Neural cell (in vitro differentiated cells): ENCODE data around the gene INPP5A. TPM values are rescaled to one million over a fixed set of nuclear protein-coding genes. Genes with fewer than 3 reads are reported as not detected.

ENCODE experiments used
- H2AFZ ChIP-seq: fragments of 200-600, 300-800 bp; sonication (generic), shearing (Covaris generic); 2 replicates; pipeline ENCODE4 v1.6.0; 2014; ENCODE audit warnings: low read depth, mild to moderate bottlenecking, antibody characterized with exemption, low read length, moderate library complexity
- H3F3A ChIP-seq: fragments of 200-600 bp; shearing (Covaris generic); 2 replicates; pipeline ENCODE4 v1.6.1; 2016; ENCODE audit warnings: mild to moderate bottlenecking, moderate library complexity, mixed read lengths, antibody characterized with exemption, low read length; ENCODE audit not compliant: insufficient read depth, poor library complexity, severe bottlenecking
- H3K27ac ChIP-seq: fragments of 200-600, 300-800 bp; sonication (generic), shearing (Covaris generic); 2 replicates; pipeline ENCODE4 v1.5.1; 2014; ENCODE audit warnings: mild to moderate bottlenecking, low read length, moderate library complexity
- H3K27me3 ChIP-seq: fragments of 300-800, 200-600 bp; sonication (generic), shearing (Covaris generic); 2 replicates; pipeline ENCODE4 v1.6.0; 2014; ENCODE audit warnings: mild to moderate bottlenecking, low read depth, low read length, moderate library complexity; ENCODE audit not compliant: insufficient read depth
- H3K36me3 ChIP-seq: fragments of 300-800, 200-600 bp; sonication (generic), shearing (Covaris generic); 2 replicates; pipeline ENCODE4 v1.5.1; 2014; ENCODE audit warnings: mild to moderate bottlenecking, antibody characterized with exemption, low read length, moderate library complexity; ENCODE audit not compliant: insufficient read depth
- H3K4me2 ChIP-seq: fragments of 300-800, 200-600 bp; sonication (generic), shearing (Covaris generic); 2 replicates; pipeline ENCODE4 v1.6.0; 2014; ENCODE audit warnings: mild to moderate bottlenecking, low read length
- H3K4me3 ChIP-seq: fragments of 300-800, 200-600 bp; sonication (generic), shearing (Covaris generic); 2 replicates; pipeline ENCODE4 v1.5.1; 2014; ENCODE audit warnings: mild to moderate bottlenecking, low read length, moderate library complexity
- H3K79me2 ChIP-seq: fragments of 200-600 bp; shearing (Covaris generic); replicated peaks from 2 replicates; pipeline ENCODE4 v1.6.0; 2014; ENCODE audit warnings: mild to moderate bottlenecking, low read length, moderate library complexity; ENCODE audit not compliant: insufficient read depth
- H3K9ac ChIP-seq: fragments of 300-800, 200-600 bp; sonication (generic), shearing (Covaris generic); 2 replicates; pipeline ENCODE4 v1.6.1; 2016; ENCODE audit warnings: mild to moderate bottlenecking, low read length, mixed read lengths
- H3K9me2 ChIP-seq: fragments of 200-600 bp; shearing (Covaris generic); 2 replicates; pipeline ENCODE4 v1.6.1; 2016; ENCODE audit warnings: mild to moderate bottlenecking, low read length, mixed read lengths; ENCODE audit not compliant: insufficient read depth
- H3K9me3 ChIP-seq: fragments of 200-600, 300-800 bp; sonication (generic), shearing (Covaris generic); 2 replicates; pipeline ENCODE4 v1.6.1; 2016; ENCODE audit warnings: mild to moderate bottlenecking, mixed run types, low read length, moderate library complexity, mixed read lengths
- H4K20me1 ChIP-seq: fragments of 200-600 bp; shearing (Covaris generic); 2 replicates; pipeline ENCODE4 v1.6.1; 2016; ENCODE audit warnings: mild to moderate bottlenecking, mixed run types; ENCODE audit not compliant: insufficient read depth
- EP300 ChIP-seq: fragments of 450-650 bp; conservative IDR thresholded peaks from 2 replicates; pipeline ENCODE4 v1.6.1; 2014; ENCODE audit warnings: antibody characterized with exemption, mild to moderate bottlenecking, moderate library complexity; ENCODE audit not compliant: poor library complexity, severe bottlenecking
- EZH2 ChIP-seq: fragments of 200-600, 300-800 bp; shearing (Covaris generic), sonication (generic); IDR thresholded peaks from 2 replicates; pipeline ENCODE4 v1.6.1; 2014; ENCODE audit warnings: antibody characterized with exemption, low read length, borderline replicate concordance, mild to moderate bottlenecking; ENCODE audit not compliant: insufficient read depth, poor library complexity, severe bottlenecking
- MXI1 ChIP-seq: fragments of 450-650 bp; conservative IDR thresholded peaks from 2 replicates; pipeline ENCODE4 v1.6.1; 2014; ENCODE audit warnings: antibody characterized with exemption, mild to moderate bottlenecking; ENCODE audit not compliant: poor library complexity, severe bottlenecking
- POLR2AphosphoS5 ChIP-seq: IDR thresholded peaks from 2 replicates; pipeline ENCODE4 v1.6.1; 2012
- RAD21 ChIP-seq: fragments of 450-650 bp; conservative IDR thresholded peaks from 2 replicates; pipeline ENCODE4 v1.6.1; 2014; ENCODE audit warnings: antibody characterized with exemption, mild to moderate bottlenecking, moderate library complexity
- REST ChIP-seq: IDR thresholded peaks from 2 replicates; pipeline ENCODE4 v1.6.1; 2012; ENCODE audit warnings: borderline replicate concordance
- SMC3 ChIP-seq: fragments of 450-650 bp; conservative IDR thresholded peaks from 2 replicates; pipeline ENCODE4 v1.6.1; 2014; ENCODE audit warnings: antibody characterized with exemption, mild to moderate bottlenecking, moderate library complexity; ENCODE audit not compliant: poor library complexity
- TAF1 ChIP-seq: IDR thresholded peaks from 2 replicates; pipeline ENCODE4 v1.6.1; 2012; ENCODE audit warnings: low read depth
- polyA plus RNA-seq: library from polyadenylated mRNA; depleted of rRNA; stranded (reverse); fragments of >200 nt; gene quantifications from 2 replicates; pipeline ENCODE4 v1.2.3, GENCODE V29; 2014
- TF ChIP-seq, protein P1 (sequence below): fragments of 450-650 bp; IDR thresholded peaks from 2 replicates; pipeline ENCODE4 v1.5.1; 2014; ENCODE audit warnings: antibody characterized with exemption, mild to moderate bottlenecking, moderate library complexity; ENCODE audit not compliant: poor library complexity, severe bottlenecking

The INPP5A gene
- polyA plus RNA-seq, 1 donor from 2014 or later, result 48.8 TPM

GRCh38 chr10:132802694-132803320 is 265.2 kb downstream of the INPP5A start:
- Histone ChIP-seq H3K9me2 (no peaks in the 10 kb centered on the region), H4K20me1 (no peaks in the 10 kb centered on the region), H3K27ac (no peak overlapping the region), H3K9ac (no peak overlapping the region), H3K9me3 (peaks cover 4% of the 10 kb centered on the region), H3F3A (no peaks in the 10 kb centered on the region), H3K36me3 (no peaks in the 10 kb centered on the region), H3K79me2 (no peaks in the 10 kb centered on the region), H2AFZ (no peak overlapping the region), H3K27me3 (no peaks in the 10 kb centered on the region), H3K4me3 (no peak overlapping the region), H3K4me2 (no peak overlapping the region)
- TF ChIP-seq REST (no peak), EP300 (no peak), MXI1 (no peak), RAD21 (no peak), SMC3 (no peak), POLR2AphosphoS5 (no peak), EZH2 (no peak), TAF1 (no peak)
- TF ChIP-seq, protein P1, sequence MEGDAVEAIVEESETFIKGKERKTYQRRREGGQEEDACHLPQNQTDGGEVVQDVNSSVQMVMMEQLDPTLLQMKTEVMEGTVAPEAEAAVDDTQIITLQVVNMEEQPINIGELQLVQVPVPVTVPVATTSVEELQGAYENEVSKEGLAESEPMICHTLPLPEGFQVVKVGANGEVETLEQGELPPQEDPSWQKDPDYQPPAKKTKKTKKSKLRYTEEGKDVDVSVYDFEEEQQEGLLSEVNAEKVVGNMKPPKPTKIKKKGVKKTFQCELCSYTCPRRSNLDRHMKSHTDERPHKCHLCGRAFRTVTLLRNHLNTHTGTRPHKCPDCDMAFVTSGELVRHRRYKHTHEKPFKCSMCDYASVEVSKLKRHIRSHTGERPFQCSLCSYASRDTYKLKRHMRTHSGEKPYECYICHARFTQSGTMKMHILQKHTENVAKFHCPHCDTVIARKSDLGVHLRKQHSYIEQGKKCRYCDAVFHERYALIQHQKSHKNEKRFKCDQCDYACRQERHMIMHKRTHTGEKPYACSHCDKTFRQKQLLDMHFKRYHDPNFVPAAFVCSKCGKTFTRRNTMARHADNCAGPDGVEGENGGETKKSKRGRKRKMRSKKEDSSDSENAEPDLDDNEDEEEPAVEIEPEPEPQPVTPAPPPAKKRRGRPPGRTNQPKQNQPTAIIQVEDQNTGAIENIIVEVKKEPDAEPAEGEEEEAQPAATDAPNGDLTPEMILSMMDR, result no peak

DNA sequence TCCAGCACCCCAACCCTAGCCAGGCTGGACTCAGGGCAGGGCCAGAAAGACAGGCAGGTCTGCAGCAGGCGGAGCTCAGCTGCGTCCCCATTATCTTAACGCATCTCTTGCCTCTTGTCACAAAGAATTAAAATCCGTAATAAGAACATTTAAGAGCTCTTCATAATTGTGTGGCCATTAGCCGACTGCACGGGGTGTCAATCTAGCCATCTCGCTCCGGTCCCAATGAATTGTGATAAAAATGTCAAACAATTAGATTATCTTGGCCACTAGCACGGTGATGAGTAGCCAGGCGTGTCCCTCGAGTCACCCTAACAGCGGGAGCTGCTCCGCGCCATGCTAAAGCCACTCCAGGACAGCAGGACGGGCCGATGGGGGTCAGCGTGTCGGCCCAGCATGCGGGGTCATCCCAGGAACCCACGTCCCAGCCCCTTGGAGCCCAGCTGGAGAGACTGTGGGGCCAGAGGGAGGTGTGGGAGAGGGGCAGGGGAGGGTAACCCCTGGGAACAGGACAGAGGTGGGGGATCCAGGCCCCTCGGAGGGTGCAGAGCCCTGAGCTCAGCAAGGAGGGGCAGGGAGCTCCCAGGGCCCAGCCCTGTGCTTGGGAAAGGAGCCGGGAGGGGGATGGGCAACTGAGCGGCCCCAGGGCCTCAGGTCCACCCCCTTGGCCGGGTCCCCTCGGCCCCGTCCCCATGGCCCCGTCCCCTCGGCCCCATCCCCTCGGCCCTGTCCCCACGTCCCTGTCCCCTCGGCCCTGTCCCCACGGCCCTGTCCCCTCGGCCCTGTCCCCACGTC is 266.0 kb downstream of the INPP5A start:
- Histone ChIP-seq H3K9ac (no peak overlapping the region), H3K27ac (no peak overlapping the region), H3K4me2 (no peak overlapping the region)

More for the DNA sequence above, 266.0 kb downstream of the INPP5A start:
- Histone ChIP-seq H3K27me3 (no peaks in the 10 kb centered on the region), H3K4me3 (no peak overlapping the region), H3K79me2 (no peaks in the 10 kb centered on the region), H3K36me3 (no peaks in the 10 kb centered on the region), H3F3A (no peaks in the 10 kb centered on the region), H3K9me3 (peaks cover 4% of the 10 kb centered on the region), H4K20me1 (no peaks in the 10 kb centered on the region), H2AFZ (no peak overlapping the region), H3K9me2 (no peaks in the 10 kb centered on the region)
- no peak for TF ChIP-seq MXI1
